GM18508 (cell line): ENCODE measurements around the gene SCAPER.

Source experiments
- ATAC-seq: cut with Tn5 transposase; IDR thresholded peaks from one replicate; pipeline ENCODE4 v1.9.1; 2021; ENCODE audit warnings: moderate number of reproducible peaks; ENCODE audit not compliant: insufficient read depth, unreplicated experiment

SCAPER gene

DNA sequence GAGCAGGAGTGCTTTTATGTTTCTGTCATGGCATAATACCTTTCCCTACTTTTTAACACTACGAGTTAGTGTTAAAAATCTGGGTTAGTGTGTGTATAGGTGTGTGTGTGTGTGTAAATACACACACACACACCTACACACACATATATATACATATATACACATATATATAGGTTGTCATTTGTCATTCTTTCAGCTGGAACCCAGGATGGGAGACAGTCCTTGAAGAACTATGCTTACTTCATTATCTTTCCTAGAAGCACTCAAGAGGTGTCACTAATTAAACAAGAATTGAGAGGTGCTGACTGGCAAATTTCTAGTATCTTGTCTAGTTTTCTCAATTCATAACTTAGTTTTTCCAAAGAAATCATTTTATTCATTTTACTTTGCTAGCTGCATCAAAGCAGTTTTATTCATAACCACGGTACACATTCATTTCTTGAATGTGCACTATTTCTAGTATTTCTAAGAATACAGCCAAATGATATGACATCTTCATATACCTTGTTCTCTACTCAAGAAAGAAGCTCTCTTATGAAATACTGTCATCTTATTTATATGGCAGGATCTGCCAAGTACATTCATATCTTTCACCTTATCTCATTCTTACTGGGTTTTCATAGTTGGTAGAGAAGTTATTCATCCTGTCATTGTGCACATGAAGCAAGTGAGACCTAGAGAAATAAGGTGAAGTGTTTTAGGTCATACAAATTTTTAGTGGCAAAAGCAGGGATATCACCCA, 522.0 kb downstream of the SCAPER start:
- no peak for ATAC-seq

DNA sequence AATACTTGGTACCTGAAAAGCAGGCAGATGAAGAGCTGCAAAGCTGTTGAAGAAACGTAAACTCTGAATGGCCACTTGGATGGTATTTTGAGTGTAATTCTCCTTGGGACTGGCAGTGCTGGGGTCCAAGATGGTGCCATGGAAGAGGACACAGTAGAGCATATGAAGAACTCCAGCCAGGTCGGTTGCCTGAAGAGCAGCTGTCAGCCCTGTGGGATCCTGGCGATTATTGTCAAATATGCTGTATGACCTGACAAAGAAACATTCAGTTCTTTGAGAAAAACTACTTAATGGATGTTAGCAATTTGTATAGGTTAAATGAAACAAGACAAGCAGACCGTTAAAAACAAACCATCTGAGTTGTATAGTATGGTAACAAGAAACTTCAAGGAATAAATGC, 523.8 kb downstream of the SCAPER start:
- ATAC-seq, result no peak

DNA sequence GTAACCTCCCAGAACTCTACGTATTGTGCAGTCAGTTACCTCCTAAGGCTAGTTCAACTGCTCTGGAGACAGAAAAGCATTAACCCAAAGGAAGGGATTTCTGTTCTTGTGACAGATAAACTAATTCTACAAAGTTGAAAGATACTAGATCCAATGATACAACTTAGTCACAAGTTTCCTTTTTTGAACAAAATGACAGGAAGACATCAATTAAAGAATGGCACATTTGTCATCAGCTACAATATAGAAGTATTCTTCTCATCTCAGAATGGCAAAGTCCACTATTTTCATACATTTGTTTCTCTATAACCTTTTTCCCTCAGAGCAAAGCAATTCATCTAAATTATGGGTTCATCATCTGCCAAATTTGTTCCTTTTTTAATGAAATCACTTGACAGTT, 524.9 kb downstream of the SCAPER start:
- no peak for ATAC-seq

GRCh38 chr15:76378691-76379090, 526.4 kb downstream of the SCAPER start:
- no peak for ATAC-seq

GRCh38 chr15:76377751-76378150, 527.4 kb downstream of the SCAPER start:
- no peak for ATAC-seq

DNA sequence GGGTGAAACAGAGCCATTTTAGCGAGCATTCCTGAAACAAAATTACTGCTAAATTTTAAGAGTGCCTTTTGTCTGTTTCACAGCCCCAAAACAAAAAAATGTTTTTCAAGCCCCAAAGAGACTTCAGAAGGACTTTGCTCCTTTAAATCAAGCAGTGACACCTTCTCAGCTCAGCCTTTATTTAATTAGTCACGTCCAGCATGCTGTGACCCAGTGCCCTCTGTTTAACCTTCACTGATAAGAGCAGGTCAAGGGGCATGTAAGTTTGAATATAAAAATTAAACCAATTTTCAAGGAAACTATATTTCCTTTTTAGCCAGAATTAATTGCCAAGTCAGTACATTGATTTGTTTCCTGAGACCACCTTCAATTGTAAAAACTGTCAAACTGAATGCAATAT, 527.9 kb downstream of the SCAPER start:
- ATAC-seq, result no peak

- no peak for ATAC-seq
Observed at GRCh38 chr15:76376816-76377215, 528.3 kb downstream of the SCAPER start.

GRCh38 chr15:76376029-76376428, 529.1 kb downstream of the SCAPER start:
- no peak for ATAC-seq

DNA sequence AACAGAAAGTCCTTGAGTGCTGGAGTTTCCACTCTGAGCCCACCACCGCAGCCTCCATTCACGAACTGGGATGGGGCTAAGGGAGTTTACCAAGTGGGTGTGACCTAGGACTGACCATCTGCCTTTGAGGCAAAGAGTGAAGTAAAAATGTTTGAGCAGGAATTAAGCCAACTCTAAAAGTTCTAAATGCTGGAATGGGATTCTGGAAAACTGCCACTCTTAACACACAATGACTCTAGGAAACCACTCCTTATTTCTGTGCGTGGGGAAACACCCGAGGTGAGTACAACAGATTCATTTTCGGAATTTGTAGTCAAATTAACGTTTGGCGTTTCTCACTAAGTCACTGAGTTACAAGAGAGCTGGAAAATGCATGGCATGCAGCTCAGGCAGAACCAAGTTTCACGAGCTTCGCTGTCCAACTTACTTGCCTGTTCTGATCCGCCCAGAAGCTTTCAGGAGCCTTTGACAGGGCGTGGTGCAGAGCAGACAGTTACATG, 537.0 kb downstream of the SCAPER start:
- ATAC-seq, result no peak

DNA sequence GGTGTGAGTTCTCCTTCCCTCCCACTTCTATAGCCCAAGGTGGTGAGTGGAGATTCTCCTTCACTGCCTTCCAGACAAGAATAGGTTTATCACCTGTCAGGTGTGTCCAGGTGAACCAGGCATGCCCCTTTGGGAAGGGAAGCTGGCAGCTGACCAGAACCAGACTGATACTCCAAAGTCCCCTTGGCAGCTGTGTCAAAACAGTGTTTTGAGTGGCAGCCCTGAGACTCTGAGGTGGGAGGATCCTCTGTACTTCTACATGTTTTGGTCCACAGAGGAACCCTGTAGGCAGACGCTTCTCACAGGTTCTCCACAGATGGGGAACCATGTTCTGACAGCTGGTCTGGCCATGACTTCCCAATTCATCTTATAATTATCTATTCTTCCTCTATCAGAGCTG, 538.4 kb downstream of the SCAPER start:
- no peak for ATAC-seq

DNA sequence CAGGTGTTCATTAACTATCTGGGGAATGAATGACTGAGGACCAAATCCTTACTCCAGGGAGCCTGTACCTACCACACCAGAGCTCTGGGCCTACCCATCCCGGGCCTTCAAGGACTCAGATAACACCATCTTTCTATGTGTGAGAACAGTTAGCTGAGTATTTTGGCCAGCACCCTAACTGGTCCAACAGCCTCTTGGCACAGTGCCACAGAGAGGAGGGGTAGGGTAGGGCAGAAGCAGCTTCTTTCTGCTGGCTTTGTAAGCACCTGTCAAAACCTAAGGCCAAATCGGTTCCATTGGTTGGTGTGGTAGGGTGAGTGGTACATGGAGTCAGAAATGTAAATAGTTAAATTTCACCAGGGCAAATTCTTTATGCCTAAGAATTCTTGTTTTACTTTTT, 541.9 kb downstream of the SCAPER start:
- no peak for ATAC-seq

DNA sequence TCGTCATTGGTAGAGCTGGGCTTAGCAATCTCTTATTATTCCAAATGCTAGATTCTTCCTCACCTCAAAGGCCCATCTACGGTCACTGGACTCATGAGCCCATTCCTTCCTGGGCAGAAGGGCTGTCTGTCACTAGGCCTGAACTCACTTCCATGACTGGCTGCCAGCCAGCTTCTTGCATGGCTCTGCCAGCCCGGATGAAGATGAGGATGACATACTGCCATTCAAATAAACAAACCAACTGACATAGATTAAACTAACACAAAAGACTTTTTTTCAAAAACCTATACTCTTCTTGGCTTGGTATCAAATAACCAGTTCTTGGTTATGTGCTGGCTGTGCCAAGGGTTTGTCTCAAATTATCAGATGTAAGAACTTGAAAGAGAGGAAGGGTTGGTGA, 544.7 kb downstream of the SCAPER start:
- no peak for ATAC-seq

DNA sequence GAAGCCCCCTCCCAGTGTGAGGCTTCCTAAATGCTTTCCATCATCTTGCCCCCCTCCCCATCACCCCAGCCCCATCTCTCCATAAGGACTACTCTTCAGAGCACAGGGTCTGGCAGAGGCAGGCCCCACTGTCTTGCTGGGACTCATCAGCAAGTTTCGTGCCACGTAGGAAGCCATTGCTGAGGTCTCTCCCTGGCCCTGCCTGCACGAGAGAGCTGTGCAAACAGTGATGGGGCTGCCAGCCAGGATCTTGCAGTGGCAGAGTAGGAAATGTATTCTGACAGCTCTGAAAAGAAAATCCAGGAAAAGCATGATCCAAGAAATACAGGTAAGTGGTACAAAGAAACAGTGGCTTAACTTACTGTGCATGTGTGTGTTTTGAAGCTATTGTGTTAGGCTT, 546.0 kb downstream of the SCAPER start:
- no peak for ATAC-seq

DNA sequence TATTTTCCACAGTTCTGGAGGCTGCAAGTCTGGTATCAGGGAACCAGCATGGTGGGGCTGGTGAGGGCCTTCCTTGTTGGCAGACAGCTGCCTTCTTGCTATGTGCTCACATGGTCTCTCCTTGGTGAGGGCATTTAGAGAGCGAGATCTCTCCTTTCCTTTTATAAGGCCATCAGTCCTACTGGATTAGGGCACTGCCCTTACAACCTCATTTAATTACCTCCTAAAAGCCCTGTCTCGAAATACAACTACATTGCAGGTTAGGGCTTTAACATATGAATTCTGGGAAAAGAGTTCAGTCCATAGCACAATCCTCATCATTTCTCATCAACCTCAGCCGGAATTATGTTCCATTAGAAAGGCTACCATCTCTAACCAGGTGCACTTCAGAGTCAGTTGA, 546.7 kb downstream of the SCAPER start:
- no peak for ATAC-seq

DNA sequence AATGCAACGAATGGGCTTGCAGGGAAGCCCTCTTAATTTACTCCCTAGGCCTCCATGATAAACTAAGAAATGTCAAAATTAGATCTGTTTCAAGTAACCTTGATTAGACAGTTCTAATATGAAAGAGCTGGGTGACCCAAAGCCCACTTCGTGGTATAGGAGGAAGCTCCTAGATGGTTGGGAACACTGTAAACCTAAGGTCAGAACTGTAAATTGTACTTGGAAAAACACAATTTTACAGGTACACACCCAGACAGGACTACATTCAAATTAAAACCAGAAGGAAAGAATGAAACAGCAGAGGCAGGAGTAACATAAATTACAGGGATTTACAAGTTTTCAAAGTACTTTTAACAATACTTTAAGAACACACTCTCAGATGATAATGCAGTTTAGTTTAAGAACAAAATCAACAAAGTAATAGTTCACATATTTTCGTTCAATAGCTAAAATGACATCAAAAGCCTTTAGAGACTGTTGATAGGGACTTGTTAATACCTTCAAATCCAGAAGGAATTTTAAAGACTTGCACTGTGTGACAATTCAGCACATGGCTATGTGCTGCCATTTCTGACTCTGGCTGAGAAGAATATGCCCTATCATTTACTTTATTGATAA, 550.2 kb downstream of the SCAPER start:
- ATAC-seq, result no peak

DNA sequence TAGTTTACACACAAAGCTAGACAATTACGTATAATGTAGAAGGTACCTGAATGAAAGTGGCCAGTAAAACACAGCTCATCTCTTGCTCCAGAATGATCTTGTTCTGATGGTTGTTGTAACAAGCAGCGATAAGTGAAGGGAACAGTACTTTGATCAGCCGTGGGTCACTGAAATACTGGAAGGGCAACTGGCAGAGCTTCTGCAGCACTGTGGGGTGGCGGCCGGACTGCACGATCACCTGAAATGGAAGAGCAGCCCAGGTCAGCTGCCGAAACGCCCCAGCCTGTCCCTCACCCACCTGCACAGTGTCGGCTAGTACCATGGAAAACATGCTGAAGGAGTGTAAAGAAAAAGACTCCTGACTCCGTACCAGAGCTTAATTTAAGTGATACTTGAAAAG, 551.2 kb downstream of the SCAPER start:
- no peak for ATAC-seq

- no peak for ATAC-seq
Observed at GRCh38 chr15:76353023-76353577, 552.0 kb downstream of the SCAPER start.

DNA sequence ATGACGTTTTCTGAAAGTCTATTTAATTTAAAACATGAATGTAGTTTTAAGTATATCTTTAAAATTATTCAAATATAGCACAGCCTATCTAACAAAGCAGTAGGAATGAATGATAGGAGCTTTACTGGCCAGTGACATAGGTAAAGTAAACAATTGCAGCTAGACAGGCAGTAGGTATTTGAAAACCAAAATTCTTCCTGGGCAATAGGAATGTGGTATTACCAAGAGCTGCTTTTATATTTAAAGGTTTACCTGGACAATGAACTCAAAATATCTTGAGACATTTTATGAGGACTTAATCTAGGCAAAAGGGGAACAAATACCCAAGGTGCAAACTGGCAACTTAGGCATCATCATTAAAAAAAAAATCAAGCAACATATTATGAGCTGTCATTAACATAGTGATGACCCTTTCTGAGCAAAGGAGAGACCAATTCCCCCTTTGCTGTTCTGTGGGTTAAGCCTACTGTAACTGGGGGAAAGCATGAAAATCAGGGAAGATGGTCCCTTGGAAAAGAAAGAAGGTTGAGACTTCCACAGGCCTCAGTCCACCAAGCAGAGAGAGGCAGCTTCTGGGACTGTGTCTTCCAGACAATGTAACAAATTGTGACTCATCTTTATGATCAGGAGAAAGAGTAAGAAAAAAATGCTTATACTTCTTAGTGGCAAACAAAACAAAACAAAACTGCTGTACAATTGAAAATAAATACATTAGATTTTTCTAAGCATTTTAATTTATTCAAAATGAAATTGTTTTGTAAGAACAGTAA, 555.7 kb downstream of the SCAPER start:
- no peak for ATAC-seq

GRCh38 chr15:76347482-76348055, 557.6 kb downstream of the SCAPER start:
- no peak for ATAC-seq

DNA sequence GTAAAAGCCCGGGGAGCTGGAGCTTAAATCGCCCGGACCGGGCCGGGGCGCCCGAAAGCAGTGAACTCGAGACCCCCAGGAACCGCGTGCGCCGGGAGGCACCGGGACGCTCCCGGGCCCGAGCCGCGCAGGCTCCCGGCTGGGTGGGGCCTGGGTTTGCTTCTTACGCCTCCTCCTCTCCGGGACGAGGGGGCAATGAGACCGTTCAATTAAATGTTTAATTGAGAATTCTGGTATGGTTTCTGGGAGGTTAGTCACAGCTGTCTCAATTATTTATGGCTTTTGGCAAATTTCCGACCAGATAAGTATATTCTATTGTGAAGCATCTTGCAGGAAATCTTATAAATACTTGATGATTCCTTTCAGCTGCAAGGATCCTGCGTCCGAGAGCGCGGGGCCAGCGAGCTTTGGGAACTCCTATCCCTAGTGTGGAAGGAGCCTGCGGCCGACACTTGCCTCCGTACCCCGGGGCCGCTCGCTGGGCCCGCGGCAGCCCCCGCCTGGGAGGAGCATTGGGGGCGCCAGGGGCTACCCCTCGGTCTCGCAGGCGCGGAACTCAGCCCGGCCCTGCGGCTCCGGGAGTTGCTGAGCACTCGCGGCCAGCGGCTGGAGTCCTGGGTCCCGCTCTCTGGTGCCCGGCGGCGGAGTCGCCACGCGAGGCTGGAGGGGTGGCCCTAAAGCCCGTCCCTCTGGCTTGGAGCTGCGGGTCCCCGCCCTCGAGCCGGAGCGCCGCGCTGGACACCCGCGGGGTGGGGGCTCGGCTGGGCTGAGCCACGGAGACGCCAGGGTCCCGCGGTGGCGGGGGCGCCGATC, 558.3 kb downstream of the SCAPER start:
- ATAC-seq, result no peak
